LHCN-M2 (cell line): ENCODE measurements around the gene RFX5. TPM values are rescaled to one million over a fixed set of nuclear protein-coding genes. Genes with fewer than 3 reads are reported as not detected.

Experiments
- DNase-seq: peaks from one replicate; pipeline ENCODE4 v3.0.0-alpha.2; 2012; ENCODE audit warnings: low read depth
- total RNA-seq: library from RNA; depleted of rRNA; stranded (reverse); fragments of >200 nt; gene quantifications from 2 replicates; pipeline ENCODE4 v1.2.3, GENCODE V29; 2014; rRNA removed

RFX5 gene
- total RNA-seq, 1 experiment from 2014 or later: 73.3 TPM

DNA sequence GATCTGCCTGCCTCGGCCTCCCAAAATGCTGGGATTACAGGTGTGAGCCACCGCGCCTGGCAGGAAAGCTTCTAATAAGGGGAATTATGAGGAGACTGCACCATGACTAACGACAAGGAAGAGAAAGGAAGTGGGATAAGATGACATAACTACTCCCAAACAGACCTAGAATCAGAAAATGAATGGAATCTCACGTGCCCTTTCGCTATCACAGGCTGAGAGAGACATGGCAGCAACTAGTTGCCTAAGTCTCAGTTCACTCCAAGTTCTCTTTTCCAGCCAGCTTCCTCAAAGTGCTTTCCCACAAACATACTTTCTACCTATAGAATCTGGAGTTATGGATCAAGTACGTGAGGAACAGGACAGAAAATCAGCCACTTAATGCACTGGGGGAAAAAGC lies 21.8 kb downstream of the RFX5 start:
- DNase-seq: no peak

DNA sequence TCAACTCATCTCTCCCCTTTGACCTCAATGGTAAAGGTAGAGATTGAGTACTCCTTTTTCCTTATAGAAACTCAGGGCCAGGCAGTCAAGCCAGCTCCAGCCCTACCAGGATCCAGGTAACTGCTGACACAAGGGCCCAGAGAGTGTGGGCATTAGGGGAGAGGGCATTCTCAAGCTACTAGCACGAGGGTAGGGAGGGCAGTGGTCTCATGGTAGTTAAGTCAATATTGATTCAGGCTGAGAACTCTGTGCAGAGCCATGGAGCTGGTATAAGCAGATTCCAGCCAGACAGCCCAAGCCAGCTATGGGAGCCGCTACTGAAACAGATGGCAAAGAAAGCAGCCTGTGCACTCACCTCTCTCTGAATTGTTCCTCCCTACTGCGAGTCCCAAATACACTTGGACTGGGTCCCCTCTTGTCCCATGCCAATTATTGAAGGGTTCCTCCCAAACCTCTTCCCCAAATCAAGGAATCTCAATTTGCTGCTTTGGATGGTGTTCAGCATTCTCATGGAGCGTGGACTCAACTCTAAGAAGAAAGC lies 22.6 kb downstream of the RFX5 start:
- no peak for DNase-seq

GRCh38 chr1:151318975-151319374 lies 28.1 kb downstream of the RFX5 start:
- DNase-seq: no peak

- DNase-seq: no peak
Observed at GRCh38 chr1:151315565-151316235, 31.4 kb downstream of the RFX5 start.

DNA sequence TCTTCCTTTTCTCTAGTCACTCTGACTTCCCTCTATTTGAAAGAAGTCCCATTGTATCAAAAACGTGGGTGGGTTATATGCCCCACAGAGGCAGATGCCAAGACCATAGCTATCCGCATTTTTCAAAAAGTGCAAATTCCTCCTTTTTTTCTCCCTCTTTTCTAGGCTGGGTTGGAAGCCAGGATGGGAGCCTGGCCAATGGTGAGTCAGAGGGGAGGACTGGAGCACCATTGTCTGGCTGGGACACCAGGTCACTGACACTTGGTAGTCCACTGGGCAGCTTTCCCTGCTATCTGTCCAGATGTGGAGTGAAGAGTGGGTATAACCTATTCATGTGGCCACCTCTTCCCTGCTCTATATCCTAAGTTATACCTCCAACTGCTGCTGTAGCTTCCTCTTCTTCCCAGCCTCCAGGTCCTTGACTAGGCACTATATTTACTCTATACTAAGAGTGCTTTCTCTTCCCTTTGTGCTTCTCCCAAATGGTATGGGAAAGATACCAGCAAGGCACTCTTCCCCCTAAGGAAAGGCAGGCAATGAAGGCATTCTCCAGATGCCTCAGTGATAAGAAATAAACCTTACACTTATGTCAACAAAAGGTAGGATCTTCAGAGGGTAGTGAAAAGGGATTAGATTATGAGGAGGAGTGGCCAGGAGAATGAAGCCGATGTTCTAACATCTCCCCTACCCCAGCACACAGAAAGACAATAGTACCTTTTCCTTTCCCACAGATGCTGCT lies 32.7 kb downstream of the RFX5 start:
- DNase-seq: peak; percentile 77

DNA sequence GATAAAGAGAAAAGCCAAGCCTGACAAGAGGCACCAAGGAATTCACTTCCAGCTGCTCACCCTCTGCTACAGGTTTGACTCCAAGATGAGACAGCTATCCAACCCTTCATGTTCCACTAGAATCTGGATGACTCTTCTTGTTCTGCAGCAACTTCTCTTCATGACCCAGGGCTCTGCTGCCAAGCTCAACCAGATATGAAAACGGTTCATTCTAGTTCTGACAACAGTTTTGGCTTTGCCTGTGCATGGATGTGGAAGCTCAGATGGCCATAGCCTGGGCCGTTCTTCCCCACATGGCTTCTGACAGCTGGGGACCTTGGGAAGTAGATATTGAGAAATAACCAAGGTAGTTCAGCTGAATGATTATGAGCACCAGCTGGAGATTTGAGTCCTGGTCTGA lies 33.6 kb downstream of the RFX5 start:
- no peak for DNase-seq

GRCh38 chr1:151312826-151313225 lies 34.2 kb downstream of the RFX5 start:
- no peak for DNase-seq

DNA sequence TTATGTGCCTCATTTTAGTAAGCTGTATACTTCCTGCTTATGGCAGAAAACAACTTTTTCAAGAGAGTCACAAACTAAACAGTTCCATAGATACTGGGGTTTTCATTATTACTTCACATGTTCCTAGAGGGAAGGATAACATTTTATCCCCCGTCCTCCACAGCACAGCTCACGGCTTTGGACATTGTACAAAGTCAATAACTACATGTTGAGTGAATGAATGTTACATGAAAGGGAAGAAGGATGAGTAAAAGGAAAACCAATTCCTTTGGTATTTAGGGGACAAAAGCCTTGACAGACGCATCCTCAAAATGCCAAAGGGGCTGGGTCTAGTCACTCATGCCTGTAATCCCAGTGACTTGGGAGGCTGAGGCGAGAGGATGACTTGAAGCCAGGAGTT lies 34.6 kb downstream of the RFX5 start:
- no peak for DNase-seq

DNA sequence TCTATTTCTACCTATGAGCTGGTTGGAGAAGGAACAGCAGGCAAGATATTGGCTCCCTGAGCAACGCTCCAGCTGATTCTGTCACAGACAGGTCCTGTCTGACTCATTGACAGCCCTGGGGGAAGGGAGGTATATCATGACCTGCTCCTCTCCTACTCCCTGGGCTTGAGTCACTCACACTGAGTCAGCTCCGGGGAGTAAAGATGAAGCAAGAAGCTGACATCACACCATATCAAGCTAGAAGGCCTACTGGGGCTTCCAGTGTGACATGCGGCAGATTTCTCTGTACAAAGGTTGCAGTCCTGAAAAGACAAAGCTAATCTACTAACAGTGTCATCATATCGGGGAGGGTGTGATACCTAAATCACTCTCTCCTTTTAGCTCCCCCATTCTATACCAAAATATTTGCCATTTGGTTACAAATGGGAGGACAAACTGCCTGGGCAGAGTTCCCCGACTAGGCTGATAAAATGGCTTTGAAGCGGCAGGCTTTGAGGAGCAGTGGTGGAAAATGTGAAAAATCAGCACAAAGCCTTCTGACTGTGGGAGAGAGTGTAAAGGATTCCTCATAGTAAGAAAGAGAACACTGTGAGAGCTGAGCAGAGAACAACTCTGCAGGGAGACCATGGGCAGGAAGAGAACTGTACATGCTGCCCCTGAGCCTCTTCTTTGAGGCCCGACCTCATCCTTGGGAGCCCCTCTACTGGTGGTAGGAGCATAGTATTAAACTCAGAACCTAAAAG lies 35.3 kb downstream of the RFX5 start:
- peak; percentile 99 for DNase-seq

DNA sequence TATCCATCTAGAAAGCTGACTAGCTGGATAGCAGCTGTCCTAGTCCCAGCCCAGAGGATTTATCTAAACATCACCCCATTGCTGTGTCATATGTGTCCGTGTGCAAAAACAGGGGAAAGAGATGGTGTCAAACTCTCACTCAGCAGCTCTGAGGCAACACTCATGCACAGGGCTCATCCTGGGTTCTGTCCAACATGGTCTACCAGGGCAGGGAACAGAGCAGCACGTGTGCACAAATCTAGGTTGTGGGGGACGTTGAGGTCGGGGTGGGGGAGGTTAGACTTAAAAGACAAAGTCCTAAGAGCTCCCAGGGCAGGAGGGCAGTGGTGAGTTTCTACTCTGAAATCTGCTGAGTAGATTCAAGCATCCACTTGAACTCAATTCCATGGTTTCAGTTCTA lies 36.0 kb downstream of the RFX5 start:
- peak; percentile 45 for DNase-seq

DNA sequence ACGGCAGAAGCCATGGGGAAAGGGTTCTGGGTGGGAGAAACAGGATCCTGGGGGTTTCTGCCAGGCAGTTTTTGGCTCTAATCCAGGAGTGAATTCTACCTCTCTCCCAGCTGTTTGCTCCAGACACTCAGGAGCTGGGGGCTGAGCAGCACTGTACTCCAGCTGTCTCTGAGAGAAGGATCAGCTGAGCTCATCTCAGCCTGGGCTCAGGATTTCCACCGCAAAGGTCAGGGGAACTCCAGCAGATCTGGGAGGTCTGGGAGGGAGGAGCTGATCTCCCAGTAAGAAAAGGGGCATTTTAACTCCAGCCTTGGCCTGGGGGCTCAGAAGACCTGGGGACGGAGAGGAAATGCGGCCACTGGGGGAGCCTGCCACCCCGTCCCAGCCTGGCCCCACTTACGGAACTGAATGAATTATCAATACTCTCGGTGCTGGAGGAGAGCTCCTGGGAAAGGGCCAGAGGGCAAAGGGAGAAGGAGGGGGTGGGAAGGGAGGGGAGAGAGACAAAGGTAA lies 37.2 kb downstream of the RFX5 start:
- peak; percentile 87 for DNase-seq

DNA sequence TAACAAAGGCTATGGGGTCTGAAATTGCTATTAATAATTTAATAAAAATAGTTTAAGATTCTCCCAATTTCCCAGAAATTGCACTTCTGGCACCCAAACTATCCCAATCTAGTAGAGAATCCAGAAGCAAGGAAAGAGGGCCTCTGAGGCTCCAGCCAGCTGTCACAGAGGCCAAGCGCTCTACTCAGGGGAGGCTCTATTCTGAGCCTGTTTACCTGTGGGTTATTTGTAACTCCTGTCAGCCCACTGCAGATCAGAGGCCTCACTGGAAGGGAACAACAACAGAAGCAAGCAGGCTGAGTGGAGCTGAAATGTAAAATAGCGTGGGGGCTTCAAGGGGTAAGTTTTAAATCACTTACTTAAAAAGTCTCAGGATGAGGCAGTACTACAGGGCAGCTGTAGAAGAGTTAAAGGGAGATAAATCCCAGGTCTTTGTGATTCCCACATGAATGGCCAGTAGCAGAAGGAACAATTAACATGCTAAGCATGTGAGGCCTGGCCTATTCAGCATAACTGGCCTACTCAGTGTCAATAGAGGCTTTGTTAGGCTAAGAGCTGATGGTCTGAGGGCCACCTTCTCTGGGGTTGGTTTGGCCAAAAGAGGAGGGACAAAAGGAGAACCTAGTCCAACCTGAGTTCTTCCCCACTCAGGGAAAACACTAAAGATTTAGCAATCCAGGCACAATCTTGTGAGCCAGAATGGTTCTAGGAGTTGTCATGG lies 52.1 kb downstream of the RFX5 start:
- DNase-seq: no peak

- no peak for DNase-seq
Observed at GRCh38 chr1:151293093-151293492, 54.0 kb downstream of the RFX5 start.

GRCh38 chr1:151292207-151293030 lies 54.6 kb downstream of the RFX5 start:
- peak; percentile 55 for DNase-seq

DNA sequence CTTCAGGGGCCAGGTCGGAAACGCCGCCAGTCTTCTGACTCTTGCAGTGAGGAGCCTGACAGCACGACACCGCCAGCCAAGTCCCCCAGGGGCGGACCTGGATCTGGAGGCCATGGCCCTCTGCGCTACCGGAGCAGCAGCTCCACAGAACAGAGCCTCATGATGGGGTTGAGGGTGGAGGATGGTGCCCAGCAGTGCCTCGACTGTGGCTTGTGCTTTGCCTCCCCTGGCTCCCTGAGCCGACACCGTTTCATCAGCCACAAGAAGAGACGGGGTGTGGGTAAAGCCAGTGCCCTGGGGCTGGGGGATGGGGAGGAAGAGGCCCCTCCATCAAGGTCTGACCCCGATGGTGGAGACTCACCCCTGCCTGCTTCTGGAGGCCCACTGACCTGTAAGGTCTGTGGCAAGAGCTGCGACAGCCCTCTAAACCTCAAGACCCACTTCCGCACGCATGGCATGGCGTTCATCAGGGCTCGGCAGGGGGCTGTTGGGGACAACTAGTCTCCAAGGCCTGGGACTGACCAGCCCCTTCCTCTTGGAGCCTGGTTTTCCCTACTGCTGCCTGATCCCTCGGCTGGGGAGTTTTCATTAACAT lies 56.2 kb downstream of the RFX5 start:
- DNase-seq: no peak

Other genes with a start within 250 kb of the RFX5 start
- 2.1 and 3.8 TPM in 2 replicates for gene SEMA6C, start 200.6 kb downstream of the RFX5 start, total RNA-seq
- not detected in 2 replicates for gene TNFAIP8L2, start 190.6 kb downstream of the RFX5 start, total RNA-seq
- 9.1 and 10.2 TPM in 2 replicates for gene LYSMD1, start 181.3 kb downstream of the RFX5 start, total RNA-seq
- 25.5 and 31.9 TPM in 2 replicates for gene SCNM1, start 181.1 kb downstream of the RFX5 start, total RNA-seq
- 0.34 TPM in 1 of 2 replicates, not detected in the other for gene TMOD4, start 171.3 kb downstream of the RFX5 start, total RNA-seq
- 59.8 and 64.0 TPM in 2 replicates for gene VPS72, start 157.1 kb downstream of the RFX5 start, total RNA-seq
- 48.9 and 49.7 TPM in 2 replicates for gene PIP5K1A, start 148.7 kb downstream of the RFX5 start, total RNA-seq
- 145 and 175 TPM in 2 replicates for gene PSMD4, start 92.5 kb downstream of the RFX5 start, total RNA-seq
- 16.2 and 21.6 TPM in 2 replicates for gene ZNF687, start 65.0 kb downstream of the RFX5 start, total RNA-seq
- 45.6 and 60.0 TPM in 2 replicates for gene PI4KB, start 19.8 kb downstream of the RFX5 start, total RNA-seq
- 16.2 and 17.9 TPM in 2 replicates for gene SELENBP1, start 25.5 kb upstream of the RFX5 start, total RNA-seq
- gene PSMB4, start 52.3 kb upstream of the RFX5 start, total RNA-seq: 238 and 258 TPM in 2 replicates
- gene POGZ, start 112.2 kb upstream of the RFX5 start, total RNA-seq: 16.4 and 24.6 TPM in 2 replicates
- gene CGN, start 164.1 kb upstream of the RFX5 start, total RNA-seq: 0.06 and 0.34 TPM in 2 replicates
- 7.8 and 7.9 TPM in 2 replicates for gene TUFT1, start 193.1 kb upstream of the RFX5 start, total RNA-seq